ENCODE measurements around the gene HOTAIR.

HOTAIR gene

DNA sequence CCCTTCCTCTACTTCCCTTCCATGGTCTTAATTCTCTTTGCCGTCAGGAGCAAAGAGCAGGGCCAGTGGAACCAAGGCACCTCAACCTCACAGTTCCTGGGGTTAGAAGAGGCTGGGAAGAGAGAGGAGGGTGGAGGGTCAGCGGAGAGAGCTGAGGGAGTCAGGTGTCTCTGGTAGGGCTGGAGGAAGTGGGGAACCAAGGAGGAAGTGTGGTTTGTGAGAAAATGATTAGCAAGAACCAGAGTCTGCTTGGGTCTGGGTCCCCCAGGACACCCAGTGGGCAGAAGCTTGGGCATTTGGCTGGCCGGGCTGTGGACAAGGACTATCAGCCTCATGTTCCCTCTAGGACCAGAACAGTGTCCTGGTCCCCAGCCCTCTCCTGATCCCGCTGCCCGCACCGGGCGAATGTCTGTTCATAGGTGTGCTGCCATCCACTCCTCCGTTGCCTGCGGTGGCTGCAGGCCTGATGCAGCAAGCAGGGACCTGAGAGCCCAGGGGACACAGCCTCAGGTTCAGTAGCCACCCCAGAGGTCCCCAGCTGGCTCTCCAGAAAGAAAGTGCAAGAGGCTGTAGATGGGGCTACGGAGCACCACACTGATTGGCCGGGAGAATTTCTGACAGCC is 17.7 kb downstream of the HOTAIR start:
- no peak; the same call in 2 of the 3 replicates for ATAC-seq
- TF ChIP-seq, protein P1, sequence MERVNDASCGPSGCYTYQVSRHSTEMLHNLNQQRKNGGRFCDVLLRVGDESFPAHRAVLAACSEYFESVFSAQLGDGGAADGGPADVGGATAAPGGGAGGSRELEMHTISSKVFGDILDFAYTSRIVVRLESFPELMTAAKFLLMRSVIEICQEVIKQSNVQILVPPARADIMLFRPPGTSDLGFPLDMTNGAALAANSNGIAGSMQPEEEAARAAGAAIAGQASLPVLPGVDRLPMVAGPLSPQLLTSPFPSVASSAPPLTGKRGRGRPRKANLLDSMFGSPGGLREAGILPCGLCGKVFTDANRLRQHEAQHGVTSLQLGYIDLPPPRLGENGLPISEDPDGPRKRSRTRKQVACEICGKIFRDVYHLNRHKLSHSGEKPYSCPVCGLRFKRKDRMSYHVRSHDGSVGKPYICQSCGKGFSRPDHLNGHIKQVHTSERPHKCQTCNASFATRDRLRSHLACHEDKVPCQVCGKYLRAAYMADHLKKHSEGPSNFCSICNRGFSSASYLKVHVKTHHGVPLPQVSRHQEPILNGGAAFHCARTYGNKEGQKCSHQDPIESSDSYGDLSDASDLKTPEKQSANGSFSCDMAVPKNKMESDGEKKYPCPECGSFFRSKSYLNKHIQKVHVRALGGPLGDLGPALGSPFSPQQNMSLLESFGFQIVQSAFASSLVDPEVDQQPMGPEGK (CRISPR knock-in tag; IDR thresholded peaks at IDR 0.05; ENCODE audit: borderline replicate concordance): no peak
- TF ChIP-seq ZFP30 (CRISPR knock-in tag; IDR thresholded peaks at IDR 0.05) (no peak), ISL1 (CRISPR knock-in tag; IDR thresholded peaks at IDR 0.05) (no peak), OSR1 (CRISPR knock-in tag; IDR thresholded peaks at IDR 0.05) (no peak), PPARA (CRISPR knock-in tag; IDR thresholded peaks at IDR 0.05; ENCODE audit: borderline replicate concordance) (no peak), ZNF70 (CRISPR knock-in tag; IDR thresholded peaks at IDR 0.05) (no peak), SNAI2 (CRISPR knock-in tag; IDR thresholded peaks at IDR 0.05) (no peak), TOX (CRISPR knock-in tag; IDR thresholded peaks at IDR 0.05; ENCODE audit: borderline replicate concordance) (no peak), ZNF8 (CRISPR knock-in tag; IDR thresholded peaks at IDR 0.05) (no peak), RARB (CRISPR knock-in tag; IDR thresholded peaks at IDR 0.05) (no peak), ARNTL (CRISPR knock-in tag; IDR thresholded peaks at IDR 0.05; ENCODE audit: borderline replicate concordance, low read depth) (no peak), ESRRG (CRISPR knock-in tag; IDR thresholded peaks at IDR 0.05) (no peak), TCF4 (CRISPR knock-in tag; IDR thresholded peaks at IDR 0.05; ENCODE audit: borderline replicate concordance) (no peak), ZC3H10 (CRISPR knock-in tag; IDR thresholded peaks at IDR 0.05) (no peak), GLIS3 (CRISPR knock-in tag; IDR thresholded peaks at IDR 0.05) (no peak), ZFP3 (CRISPR knock-in tag; IDR thresholded peaks at IDR 0.05) (no peak)
- TF ChIP-seq, protein P2, sequence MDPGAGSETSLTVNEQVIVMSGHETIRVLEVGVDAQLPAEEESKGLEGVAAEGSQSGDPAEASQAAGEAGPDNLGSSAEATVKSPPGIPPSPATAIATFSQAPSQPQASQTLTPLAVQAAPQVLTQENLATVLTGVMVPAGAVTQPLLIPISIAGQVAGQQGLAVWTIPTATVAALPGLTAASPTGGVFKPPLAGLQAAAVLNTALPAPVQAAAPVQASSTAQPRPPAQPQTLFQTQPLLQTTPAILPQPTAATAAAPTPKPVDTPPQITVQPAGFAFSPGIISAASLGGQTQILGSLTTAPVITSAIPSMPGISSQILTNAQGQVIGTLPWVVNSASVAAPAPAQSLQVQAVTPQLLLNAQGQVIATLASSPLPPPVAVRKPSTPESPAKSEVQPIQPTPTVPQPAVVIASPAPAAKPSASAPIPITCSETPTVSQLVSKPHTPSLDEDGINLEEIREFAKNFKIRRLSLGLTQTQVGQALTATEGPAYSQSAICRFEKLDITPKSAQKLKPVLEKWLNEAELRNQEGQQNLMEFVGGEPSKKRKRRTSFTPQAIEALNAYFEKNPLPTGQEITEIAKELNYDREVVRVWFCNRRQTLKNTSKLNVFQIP (CRISPR knock-in tag; IDR thresholded peaks at IDR 0.05; ENCODE audit: borderline replicate concordance, low read depth): no peak
- TF ChIP-seq, protein P3, sequence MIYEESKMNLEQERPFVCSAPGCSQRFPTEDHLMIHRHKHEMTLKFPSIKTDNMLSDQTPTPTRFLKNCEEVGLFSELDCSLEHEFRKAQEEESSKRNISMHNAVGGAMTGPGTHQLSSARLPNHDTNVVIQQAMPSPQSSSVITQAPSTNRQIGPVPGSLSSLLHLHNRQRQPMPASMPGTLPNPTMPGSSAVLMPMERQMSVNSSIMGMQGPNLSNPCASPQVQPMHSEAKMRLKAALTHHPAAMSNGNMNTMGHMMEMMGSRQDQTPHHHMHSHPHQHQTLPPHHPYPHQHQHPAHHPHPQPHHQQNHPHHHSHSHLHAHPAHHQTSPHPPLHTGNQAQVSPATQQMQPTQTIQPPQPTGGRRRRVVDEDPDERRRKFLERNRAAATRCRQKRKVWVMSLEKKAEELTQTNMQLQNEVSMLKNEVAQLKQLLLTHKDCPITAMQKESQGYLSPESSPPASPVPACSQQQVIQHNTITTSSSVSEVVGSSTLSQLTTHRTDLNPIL (CRISPR knock-in tag; IDR thresholded peaks at IDR 0.05; ENCODE audit: low read depth): no peak
- TF ChIP-seq, protein P4, sequence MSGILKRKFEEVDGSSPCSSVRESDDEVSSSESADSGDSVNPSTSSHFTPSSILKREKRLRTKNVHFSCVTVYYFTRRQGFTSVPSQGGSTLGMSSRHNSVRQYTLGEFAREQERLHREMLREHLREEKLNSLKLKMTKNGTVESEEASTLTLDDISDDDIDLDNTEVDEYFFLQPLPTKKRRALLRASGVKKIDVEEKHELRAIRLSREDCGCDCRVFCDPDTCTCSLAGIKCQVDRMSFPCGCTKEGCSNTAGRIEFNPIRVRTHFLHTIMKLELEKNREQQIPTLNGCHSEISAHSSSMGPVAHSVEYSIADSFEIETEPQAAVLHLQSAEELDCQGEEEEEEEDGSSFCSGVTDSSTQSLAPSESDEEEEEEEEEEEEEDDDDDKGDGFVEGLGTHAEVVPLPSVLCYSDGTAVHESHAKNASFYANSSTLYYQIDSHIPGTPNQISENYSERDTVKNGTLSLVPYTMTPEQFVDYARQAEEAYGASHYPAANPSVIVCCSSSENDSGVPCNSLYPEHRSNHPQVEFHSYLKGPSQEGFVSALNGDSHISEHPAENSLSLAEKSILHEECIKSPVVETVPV (CRISPR knock-in tag; IDR thresholded peaks at IDR 0.05): no peak

DNA sequence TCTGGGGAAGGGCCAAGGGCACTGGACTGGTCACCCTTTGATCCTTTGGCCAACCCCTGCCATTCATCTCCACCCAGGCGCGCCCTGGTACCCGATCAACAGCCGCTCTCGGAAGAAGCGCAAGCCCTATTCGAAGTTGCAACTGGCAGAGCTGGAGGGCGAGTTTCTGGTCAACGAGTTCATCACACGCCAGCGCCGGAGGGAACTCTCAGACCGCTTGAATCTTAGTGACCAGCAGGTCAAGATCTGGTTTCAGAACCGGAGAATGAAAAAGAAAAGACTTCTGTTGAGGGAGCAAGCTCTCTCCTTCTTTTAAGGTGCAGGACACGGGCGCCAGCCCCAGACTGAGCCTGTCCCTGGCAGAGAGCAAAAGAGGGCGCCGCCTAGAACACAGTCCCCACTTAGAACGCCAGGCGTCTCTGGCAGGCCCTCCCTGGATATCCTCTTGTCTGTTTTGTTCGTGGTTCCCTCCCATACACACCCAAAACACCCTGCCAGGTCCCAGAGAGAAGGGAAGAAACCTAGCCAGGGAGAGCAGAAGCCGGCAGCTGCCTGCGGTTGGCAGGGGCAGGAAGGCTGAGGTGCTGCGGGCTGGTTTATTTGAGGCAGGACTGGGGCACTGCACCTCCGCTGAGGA is 18.4 kb downstream of the HOTAIR start:
- peak; percentile 26; the same call in 2 of the 3 replicates for ATAC-seq
- TF ChIP-seq, protein P4 (CRISPR knock-in tag; IDR thresholded peaks at IDR 0.05): no peak
- TF ChIP-seq, protein P1 (CRISPR knock-in tag; IDR thresholded peaks at IDR 0.05; ENCODE audit: borderline replicate concordance): no peak
- TF ChIP-seq ZNF70 (CRISPR knock-in tag; IDR thresholded peaks at IDR 0.05): no peak
- TF ChIP-seq, protein P5, sequence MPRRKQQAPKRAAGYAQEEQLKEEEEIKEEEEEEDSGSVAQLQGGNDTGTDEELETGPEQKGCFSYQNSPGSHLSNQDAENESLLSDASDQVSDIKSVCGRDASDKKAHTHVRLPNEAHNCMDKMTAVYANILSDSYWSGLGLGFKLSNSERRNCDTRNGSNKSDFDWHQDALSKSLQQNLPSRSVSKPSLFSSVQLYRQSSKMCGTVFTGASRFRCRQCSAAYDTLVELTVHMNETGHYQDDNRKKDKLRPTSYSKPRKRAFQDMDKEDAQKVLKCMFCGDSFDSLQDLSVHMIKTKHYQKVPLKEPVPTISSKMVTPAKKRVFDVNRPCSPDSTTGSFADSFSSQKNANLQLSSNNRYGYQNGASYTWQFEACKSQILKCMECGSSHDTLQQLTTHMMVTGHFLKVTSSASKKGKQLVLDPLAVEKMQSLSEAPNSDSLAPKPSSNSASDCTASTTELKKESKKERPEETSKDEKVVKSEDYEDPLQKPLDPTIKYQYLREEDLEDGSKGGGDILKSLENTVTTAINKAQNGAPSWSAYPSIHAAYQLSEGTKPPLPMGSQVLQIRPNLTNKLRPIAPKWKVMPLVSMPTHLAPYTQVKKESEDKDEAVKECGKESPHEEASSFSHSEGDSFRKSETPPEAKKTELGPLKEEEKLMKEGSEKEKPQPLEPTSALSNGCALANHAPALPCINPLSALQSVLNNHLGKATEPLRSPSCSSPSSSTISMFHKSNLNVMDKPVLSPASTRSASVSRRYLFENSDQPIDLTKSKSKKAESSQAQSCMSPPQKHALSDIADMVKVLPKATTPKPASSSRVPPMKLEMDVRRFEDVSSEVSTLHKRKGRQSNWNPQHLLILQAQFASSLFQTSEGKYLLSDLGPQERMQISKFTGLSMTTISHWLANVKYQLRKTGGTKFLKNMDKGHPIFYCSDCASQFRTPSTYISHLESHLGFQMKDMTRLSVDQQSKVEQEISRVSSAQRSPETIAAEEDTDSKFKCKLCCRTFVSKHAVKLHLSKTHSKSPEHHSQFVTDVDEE (CRISPR knock-in tag; IDR thresholded peaks at IDR 0.05): no peak
- no peak for TF ChIP-seq BACH2 (CRISPR knock-in tag; IDR thresholded peaks at IDR 0.05; ENCODE audit: borderline replicate concordance)
- no peak for TF ChIP-seq TOX (CRISPR knock-in tag; IDR thresholded peaks at IDR 0.05; ENCODE audit: borderline replicate concordance)
- no peak for TF ChIP-seq ZFP30 (CRISPR knock-in tag; IDR thresholded peaks at IDR 0.05)
- TF ChIP-seq RARB (CRISPR knock-in tag; IDR thresholded peaks at IDR 0.05): no peak
- TF ChIP-seq ARNTL (CRISPR knock-in tag; IDR thresholded peaks at IDR 0.05; ENCODE audit: borderline replicate concordance, low read depth): no peak
- TF ChIP-seq, protein P2 (CRISPR knock-in tag; IDR thresholded peaks at IDR 0.05; ENCODE audit: borderline replicate concordance, low read depth): no peak
- no peak for TF ChIP-seq OSR1 (CRISPR knock-in tag; IDR thresholded peaks at IDR 0.05)
- TF ChIP-seq, protein P3 (CRISPR knock-in tag; IDR thresholded peaks at IDR 0.05; ENCODE audit: low read depth): no peak
- TF ChIP-seq ZFP3 (CRISPR knock-in tag; IDR thresholded peaks at IDR 0.05): no peak
- no peak for TF ChIP-seq ESRRG (CRISPR knock-in tag; IDR thresholded peaks at IDR 0.05)
- TF ChIP-seq ZC3H10 (CRISPR knock-in tag; IDR thresholded peaks at IDR 0.05): no peak
